ENCODE data around the gene TMTC2.

The TMTC2 gene

DNA sequence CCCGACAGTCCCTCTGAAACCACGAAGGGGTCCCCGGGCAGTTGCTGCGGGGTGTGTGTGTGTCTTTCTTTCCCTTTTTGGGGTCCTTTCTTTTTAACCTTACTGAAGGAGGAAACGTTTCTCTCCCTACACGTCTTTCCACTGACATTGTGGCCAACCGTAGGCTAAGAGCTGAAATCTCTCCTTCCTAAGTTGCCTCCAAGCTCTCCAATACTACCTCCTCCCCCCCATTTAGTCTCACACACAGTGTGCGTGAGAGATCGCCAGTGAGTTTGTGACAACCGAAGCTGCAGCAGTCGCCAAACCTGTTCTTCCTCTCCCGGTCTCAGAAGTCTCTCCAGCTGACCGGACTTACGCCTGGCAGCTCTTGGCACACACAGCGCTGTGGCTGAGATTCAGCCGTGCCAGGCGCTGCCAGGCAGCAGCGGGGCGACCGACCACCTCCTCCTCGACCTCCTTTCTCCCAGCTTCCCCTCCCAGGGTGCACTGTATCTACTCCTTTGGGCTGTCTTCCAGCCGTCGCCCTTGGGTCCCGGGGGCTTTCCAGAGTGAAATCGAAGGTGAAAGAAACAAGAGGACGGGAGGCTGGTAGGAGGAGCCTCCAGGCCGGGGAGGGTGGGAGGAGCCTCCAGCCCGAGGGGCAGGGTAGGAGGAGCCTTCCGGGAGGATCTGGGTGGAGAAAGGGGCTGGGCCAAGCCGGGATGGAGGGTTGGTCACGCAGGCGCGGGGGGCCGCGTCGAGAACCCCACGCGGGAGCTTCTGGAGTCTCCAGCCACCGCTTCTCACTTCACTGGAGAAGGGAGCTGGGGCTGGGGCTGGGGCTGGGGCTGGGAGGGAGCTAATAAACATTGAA, at the start of gene TMTC2:
TMTC2 (plus strand) TSS at position 739 of the 853 bp plus-strand sequence.
- DNase-seq: peak; percentile 68

- DNase-seq: no peak
Measured at GRCh38 chr12:82638324-82638723, 48.4 kb upstream of the TMTC2 start.

GRCh38 chr12:82644896-82645295, 41.8 kb upstream of the TMTC2 start:
- no peak for DNase-seq

GRCh38 chr12:82645414-82645813, 41.3 kb upstream of the TMTC2 start:
- DNase-seq: no peak

DNA sequence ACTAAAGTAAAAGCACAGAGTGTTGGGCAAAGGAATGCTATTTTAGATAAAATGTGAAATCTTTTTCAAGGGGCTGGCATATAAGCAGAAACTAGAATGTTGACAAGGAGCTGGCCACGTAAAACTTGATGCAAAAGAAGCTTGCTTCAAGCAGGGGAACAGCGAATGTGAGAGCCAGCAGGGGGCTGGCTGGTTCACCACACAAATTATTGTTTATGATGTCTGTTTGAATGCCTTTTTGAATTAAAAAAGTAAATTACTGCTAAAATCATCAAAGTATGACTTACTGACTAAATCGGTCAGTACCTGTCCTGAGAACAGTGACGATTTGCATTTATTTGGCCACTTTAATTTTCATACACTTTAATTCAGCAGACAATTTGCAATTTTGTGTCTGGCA, 38.9 kb upstream of the TMTC2 start:
- no peak for DNase-seq

DNA sequence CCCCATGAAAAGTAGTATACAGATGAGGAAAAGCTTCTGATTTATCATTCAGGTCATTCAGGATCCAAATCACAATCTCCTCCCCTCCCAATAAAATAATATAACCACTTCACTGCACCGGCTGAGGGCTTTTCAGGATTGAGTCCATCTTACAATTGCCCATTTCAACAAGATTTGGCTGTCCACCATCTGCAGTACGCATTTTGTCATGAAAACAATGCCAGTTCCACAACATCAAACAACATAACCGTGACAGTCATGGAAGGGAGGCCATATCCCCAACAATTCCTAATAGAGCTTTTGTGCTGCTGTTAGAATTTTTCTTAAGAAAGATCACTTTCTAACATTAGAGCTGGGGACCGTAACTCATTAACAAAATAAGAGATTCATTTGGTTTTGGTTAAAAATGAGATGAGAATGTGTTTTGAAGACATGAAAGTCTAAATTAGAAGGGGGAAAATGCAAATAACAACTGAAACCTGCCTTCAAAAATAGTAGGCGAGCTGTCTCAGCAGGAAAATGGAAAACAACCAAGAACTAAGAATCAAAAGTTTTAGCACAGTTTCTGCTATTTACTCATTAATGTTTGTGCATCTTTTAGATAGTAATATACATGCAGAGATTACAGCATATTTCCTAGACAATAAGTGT, 38.3 kb upstream of the TMTC2 start:
- DNase-seq: no peak

DNA sequence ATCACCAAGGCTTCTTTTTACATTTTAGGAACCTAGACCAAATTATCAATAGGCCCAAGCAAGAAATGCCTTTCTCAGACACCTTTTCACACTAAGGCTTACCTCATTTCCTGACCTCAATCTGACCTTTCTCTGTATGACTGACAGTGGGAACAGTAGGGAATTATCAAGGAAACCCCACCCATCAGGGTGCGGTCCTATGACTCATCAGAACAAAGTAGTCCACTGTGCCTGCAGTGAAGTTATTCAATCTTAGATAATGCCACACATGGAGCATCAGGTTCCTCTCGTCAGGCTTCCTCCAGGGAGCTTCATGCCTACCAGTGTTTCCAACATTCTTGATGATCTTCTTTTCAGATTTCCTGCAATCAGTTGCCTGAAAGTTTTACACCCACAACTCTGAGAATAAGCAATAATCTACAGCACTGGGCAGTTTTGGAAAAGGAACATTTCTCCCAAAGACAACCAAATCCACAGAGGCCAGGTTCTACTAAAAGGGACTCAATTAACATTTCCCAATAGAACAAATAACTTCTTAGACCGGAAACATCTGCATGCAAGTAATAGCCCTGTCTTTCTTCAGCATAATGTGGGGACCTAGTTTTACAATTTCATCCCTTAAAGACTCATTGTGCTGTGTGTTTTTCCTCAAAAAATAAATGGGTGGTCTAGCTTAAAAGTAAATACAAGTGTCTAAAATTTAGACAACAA, 35.9 kb upstream of the TMTC2 start:
- DNase-seq: no peak

- no peak for DNase-seq
Measured at GRCh38 chr12:82651489-82651888, 35.2 kb upstream of the TMTC2 start.

- no peak for DNase-seq
Measured at GRCh38 chr12:82652071-82652470, 34.6 kb upstream of the TMTC2 start.

DNA sequence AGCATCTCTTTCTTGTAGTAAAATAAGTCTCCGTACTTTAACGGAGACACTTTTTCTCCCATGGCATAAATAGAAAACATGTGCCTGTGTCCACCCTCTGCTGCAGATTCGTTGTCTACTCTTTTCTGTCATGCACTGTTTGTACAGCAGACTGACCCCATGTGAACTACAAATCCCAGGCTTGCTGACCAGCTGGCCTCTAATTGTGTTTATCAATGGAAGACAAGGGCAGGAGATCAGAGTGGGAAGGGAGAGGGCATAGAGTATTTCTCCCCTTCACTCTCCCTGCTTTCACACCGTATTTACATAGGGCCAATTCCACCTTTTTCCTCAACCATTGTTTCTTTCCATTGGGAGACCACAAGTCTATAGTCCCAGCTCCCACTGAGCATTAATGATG, 31.0 kb upstream of the TMTC2 start:
- no peak for DNase-seq

- DNase-seq: no peak
Measured at GRCh38 chr12:82659343-82660207, 27.1 kb upstream of the TMTC2 start.

DNA sequence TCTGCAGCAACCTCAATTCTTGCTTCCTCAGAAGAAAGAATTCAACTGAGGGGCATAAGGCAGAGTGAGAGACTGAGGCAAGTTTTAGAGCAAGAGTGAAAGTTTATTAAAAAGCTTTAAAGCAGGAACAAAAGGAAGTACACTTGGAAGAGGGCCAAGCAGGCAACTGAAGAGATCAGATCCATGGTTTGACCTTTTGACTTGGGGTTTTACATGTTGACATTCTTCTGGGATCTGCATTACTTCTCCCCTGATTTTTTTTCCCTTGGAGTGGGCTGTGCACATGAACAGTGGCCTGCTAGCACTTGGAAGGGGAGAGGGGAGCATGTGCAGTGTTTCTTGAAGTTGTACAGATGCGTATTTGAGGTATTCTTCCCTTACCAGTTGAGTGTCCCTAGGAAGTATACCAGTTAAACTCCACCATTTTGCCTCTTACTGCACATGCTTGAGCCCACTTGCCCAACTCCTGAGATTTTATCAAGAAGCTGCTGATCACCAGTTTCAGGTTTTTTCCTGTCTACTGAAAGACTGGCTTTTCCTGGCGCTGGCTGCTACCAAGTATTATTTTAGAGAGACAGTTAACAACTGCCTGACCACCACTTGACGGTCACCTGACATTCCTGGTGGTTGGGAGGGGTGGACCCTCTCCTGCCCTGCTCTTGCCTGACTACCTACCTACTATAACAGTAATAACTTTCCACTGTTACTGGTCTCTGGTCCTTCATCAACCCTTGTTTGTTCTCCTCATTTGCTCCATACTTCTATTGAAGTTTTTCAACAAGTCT, 26.0 kb upstream of the TMTC2 start:
- no peak for DNase-seq

GRCh38 chr12:82663893-82664292, 22.8 kb upstream of the TMTC2 start:
- no peak for DNase-seq

- no peak for DNase-seq
Measured at GRCh38 chr12:82665142-82665923, 21.4 kb upstream of the TMTC2 start.

DNA sequence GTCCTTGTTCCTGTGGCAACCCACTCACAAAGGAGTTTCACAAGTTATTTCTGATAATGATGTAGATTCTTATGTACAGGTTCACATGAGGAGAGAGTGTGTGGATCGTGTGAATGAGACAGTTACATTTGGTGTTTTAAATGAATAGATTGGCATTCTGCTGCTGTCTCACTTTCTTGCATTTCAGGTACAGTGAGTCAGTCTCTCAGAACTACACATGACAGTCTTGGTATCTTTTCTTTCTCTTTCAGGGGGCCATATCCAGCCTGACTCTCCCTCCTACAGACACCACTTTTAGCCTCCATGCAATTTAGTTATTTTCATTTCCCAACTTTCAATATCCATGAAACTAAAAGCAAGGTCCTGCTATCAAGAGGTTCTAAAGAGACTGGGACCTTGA, 19.9 kb upstream of the TMTC2 start:
- no peak for DNase-seq

DNA sequence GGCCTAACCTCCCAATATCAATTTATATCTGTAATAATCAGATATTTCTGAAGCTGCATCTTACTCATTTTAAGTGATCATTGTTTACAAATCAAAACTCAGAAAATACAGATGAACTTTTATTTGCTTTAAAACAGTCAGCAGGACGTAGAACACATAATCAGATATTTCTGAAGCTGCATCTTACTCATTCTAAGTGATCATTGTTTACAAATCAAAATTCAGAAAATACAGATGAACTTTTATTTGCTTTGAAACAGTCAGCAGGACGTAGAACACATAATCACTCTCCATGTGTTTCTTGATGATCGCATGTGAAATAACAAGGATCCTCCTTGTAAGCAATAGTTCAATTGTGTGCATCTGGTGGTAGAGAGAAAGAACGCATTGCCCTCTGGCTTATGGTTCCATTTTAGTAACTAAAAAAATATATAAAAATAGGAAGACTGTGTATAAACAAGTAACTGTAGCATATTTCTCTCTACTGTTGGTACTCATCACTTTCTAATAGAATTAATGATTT, 15.0 kb upstream of the TMTC2 start:
- DNase-seq: no peak

DNA sequence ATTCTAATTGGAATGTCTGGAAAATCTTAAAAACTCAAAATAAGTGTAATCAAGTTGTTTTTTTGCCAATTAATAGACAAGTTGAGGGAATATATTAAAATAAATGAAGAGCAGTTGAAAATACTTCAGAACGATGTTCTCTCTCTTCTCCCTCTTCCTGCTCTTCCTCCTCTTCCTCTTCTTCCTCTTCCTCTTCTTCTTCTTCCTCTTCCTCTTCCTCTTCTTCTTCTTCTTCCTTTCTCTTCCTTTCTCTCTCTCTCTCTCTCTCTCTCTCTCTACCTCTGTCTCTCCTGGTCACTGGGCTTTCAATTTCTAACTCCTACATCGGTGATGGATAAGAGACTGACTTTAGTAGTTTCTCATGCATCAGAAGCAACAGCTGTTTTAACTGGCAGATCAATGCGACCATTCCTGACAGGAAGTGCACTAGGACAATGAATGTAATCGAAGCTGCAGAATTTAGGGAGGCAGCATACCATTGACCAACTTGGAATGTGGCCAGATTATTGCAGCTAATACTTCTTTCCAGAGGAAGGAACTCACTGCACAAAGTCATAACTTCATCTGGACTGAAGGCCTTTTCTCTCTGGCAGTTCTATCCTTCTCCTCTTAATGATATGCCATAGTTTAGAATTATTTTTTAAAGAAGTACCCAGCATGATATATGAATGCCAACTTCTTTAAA, 13.8 kb upstream of the TMTC2 start:
- no peak for DNase-seq

GRCh38 chr12:82673698-82674097, 13.0 kb upstream of the TMTC2 start:
- no peak for DNase-seq

- DNase-seq: no peak
Measured at GRCh38 chr12:82675246-82675645, 11.5 kb upstream of the TMTC2 start.

GRCh38 chr12:82682326-82682725, 4.4 kb upstream of the TMTC2 start:
- no peak for DNase-seq

All from NCI-H2107 (cell line).